CD8-positive, alpha-beta memory T cell (primary cell): ENCODE results near the gene ABCA5. TPM values are rescaled to one million over a fixed set of nuclear protein-coding genes. Genes with fewer than 3 reads are reported as not detected.
A peak's percentile ranks its signal among the peaks of the same experiment; 100 is the strongest.
"Not testable (repeated sequence)": the region's sequence is repeated elsewhere in the genome, so short reads cannot be mapped to it uniquely, and the experiment has no call there.

Experiments
- CTCF ChIA-PET: fragments of 350-600 bp; sonication (Branson Sonifier 250); formaldehyde crosslinking; loops from one replicate; lab custom pipeline; 2021; ENCODE audit warnings: antibody characterized with exemption; lab: Charles Lee
- POLR2A ChIA-PET: fragments of 350-600 bp; sonication (Branson Sonifier 250); formaldehyde crosslinking; loops from one replicate; lab custom pipeline; 2021; ENCODE audit warnings: antibody characterized with exemption; lab: Charles Lee
- DNase-seq, 5 donors: peaks; one replicate each; pipeline versions ENCODE4 v3.0.0 to v3.0.0-alpha.2; 2020 to 2022; ENCODE audit warnings: mixed read lengths in 1 of 5
- H3K27ac ChIP-seq: one replicate; pipeline ENCODE4 v1.7.0; 2013; ENCODE audit warnings: low read depth, mild to moderate bottlenecking, low read length, moderate library complexity
- H3K27me3 ChIP-seq: 2 replicates; pipeline ENCODE4 v1.7.0; 2013; ENCODE audit warnings: low read length, mild to moderate bottlenecking; ENCODE audit not compliant: insufficient read depth, poor library complexity, severe bottlenecking
- H3K36me3 ChIP-seq: 2 replicates; pipeline ENCODE4 v1.7.0; 2013; ENCODE audit warnings: mild to moderate bottlenecking, low read length, moderate library complexity; ENCODE audit not compliant: insufficient read depth
- H3K4me1 ChIP-seq: 2 replicates; pipeline ENCODE4 v1.7.0; 2013; ENCODE audit warnings: mild to moderate bottlenecking, low read length, moderate library complexity; ENCODE audit not compliant: insufficient read depth
- H3K4me3 ChIP-seq: 2 replicates; pipeline ENCODE4 v1.7.0; 2013; ENCODE audit warnings: mild to moderate bottlenecking, low read length
- H3K9me3 ChIP-seq: 2 replicates; pipeline ENCODE4 v1.7.0; 2013; ENCODE audit warnings: mild to moderate bottlenecking, low read length
- H3K27ac Mint-ChIP-seq, 8 donors: one replicate each; pipeline ENCODE4 v1.8.0; 2020 to 2021; ENCODE audit warnings: mixed read lengths in 8 of 8, mild to moderate bottlenecking in 6 of 8, inconsistent platforms in 3 of 8, moderate library complexity in 3 of 8
- H3K27me3 Mint-ChIP-seq, 2 donors: one replicate each; pipeline ENCODE4 v1.8.0; 2020 to 2021; ENCODE audit warnings: mixed read lengths in 2 of 2, mild to moderate bottlenecking in 1 of 2, moderate library complexity in 1 of 2
- H3K36me3 Mint-ChIP-seq, 3 donors: one replicate each; pipeline ENCODE4 v1.8.0; 2020 to 2021; ENCODE audit warnings: mixed read lengths in 3 of 3, inconsistent platforms in 1 of 3, mild to moderate bottlenecking in 1 of 3
- H3K4me1 Mint-ChIP-seq, 3 donors: one replicate each; pipeline ENCODE4 v1.8.0; 2020 to 2021; ENCODE audit warnings: mixed read lengths in 3 of 3, inconsistent platforms in 1 of 3, mild to moderate bottlenecking in 1 of 3
- H3K4me3 Mint-ChIP-seq, 7 donors: one replicate each; pipeline ENCODE4 v1.8.0; 2020 to 2021; ENCODE audit warnings: mixed read lengths in 7 of 7, mild to moderate bottlenecking in 6 of 7, moderate library complexity in 4 of 7, inconsistent platforms in 2 of 7
- H3K9me3 Mint-ChIP-seq, 5 donors: one replicate each; pipeline ENCODE4 v1.8.0; 2020 to 2022; ENCODE audit warnings: mixed read lengths in 5 of 5, mild to moderate bottlenecking in 3 of 5, moderate library complexity in 2 of 5, inconsistent platforms in 1 of 5
- polyA plus RNA-seq: library from polyadenylated mRNA; unstranded; fragments of 300-500 nt; fragmentation: Illumina TruSeq; gene quantifications from one replicate; pipeline ENCODE4 v1.2.3, GENCODE V29; 2021
- total RNA-seq, 2 experiments: library from RNA; stranded (reverse); gene quantifications; one replicate each; pipeline ENCODE4 v1.2.3, GENCODE V29; 2021

The ABCA5 gene
- total and polyA plus RNA-seq, 3 experiments from 2014 or later: 9.2 to 15.4 (median 14.8) TPM

DNA sequence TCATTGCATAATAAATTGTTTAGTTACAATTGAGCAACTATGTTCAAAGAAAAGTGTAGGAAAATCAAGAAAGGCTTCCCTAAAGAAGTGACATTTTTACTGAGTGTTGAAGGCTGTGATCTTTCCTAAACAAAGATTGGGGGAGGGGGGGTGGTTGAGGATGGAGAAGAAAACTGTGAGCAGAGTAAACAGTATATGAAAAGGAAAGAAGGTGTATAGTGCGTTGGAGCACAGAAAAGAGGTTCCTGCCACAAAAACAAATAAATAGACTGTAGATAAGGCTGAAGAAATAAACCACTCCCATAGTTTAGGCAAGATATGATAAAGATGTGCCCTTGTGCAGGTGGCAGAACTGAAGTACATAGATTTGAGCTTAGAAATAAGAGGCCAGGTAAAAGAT lies 106.8 kb downstream of the ABCA5 start:
- Histone ChIP-seq H3K36me3 (no peaks in the 10 kb centered on the region), H3K4me3 (no peak overlapping the region), H3K9me3 (no peaks in the 10 kb centered on the region), H3K27ac (no peak overlapping the region), H3K4me1 (no peaks in the 10 kb centered on the region), H3K27me3 (no peaks in the 10 kb centered on the region)
- no peak overlapping the region for H3K4me3 Mint-ChIP-seq
- no peak for DNase-seq
- POLR2A ChIA-PET: no interaction called here
- no peaks in the 10 kb centered on the region for H3K9me3 Mint-ChIP-seq
- H3K36me3 Mint-ChIP-seq: peaks cover 4 to 19% (median 14%) of the 10 kb centered on the region in 3 donors
- CTCF ChIA-PET: no interaction called here
- H3K4me1 Mint-ChIP-seq: peaks cover 7 to 13% (median 8%) of the 10 kb centered on the region in 3 donors
- H3K27ac Mint-ChIP-seq: no peak overlapping the region
- peaks cover 0 to 1% of the 10 kb centered on the region in 2 donors for H3K27me3 Mint-ChIP-seq

DNA sequence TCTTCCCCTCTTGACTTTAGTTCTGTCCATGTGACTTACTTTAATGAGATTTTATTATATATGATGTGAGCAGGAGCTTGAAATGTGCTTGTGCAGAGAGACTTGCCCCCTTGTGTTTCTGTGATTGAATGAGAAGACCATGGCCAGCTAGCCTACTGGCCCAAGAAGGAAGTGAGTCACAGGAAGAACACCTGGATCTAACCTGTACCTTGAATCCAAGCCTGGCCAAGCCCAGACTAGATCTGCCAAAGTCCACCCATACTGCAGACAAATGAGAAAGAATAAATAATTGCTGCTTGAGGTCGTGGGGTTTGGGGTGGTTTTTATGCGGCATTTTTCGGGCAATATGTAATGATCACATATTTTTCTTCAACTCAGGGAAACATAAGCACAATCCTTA lies 107.9 kb downstream of the ABCA5 start:
- CTCF ChIA-PET: no interaction called here
- POLR2A ChIA-PET: no interaction called here
- Mint-ChIP-seq H3K9me3 (no peaks in the 10 kb centered on the region), H3K27ac (no peak overlapping the region), H3K4me3 (no peak overlapping the region), H3K4me1 (peaks cover 5 to 12% (median 7%) of the 10 kb centered on the region in 3 donors), H3K27me3 (peaks cover 0 to under 1% of the 10 kb centered on the region in 2 donors), H3K36me3 (peaks cover 4 to 19% (median 14%) of the 10 kb centered on the region in 3 donors)
- DNase-seq: no peak
- Histone ChIP-seq H3K4me3 (no peak overlapping the region), H3K27ac (no peak overlapping the region), H3K4me1 (no peaks in the 10 kb centered on the region), H3K27me3 (no peaks in the 10 kb centered on the region), H3K36me3 (no peaks in the 10 kb centered on the region), H3K9me3 (no peaks in the 10 kb centered on the region)

DNA sequence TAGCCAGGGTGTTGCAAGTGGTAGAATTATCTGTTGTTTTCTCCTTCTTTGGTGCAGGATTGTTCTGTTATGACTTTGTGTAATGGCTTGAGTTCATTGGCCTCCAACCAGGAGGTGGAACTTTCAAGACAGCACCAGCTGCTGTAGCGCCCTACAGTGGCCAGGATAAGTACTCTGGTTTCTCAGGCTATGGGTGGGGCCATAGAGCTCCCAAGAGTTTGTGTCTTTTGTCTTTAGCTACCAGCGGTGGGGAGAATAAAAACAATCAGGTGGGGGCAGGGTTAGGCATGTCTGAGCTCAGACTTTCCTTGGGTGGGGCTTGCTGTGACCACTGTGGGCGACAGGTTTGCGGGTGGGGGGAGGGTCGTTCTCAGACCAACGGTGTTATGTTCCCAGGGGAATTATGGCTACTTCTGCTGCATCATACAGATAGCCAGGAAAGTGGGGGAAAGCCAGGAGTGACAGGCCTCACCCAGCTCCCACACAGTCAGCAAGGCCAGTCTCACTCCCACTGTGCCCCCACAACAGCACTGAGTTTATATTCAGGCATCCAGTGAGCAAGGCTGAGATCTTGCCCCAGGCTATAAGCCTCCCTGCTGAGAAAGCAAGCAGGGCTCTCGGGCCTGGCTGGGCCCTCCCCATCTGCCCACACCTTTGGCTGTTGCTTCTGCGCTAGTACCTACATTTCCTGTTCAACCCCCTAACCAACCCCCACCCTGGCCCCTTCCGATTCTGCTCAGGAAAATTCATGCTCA lies 113.7 kb downstream of the ABCA5 start:
- H3K27me3 Mint-ChIP-seq: peaks cover 0 to 7% of the 10 kb centered on the region in 2 donors
- no peaks in the 10 kb centered on the region for H3K4me1 ChIP-seq
- no peaks in the 10 kb centered on the region for H3K4me1 Mint-ChIP-seq
- POLR2A ChIA-PET: no interaction called here
- H3K4me3 ChIP-seq: no peak overlapping the region
- no peak for DNase-seq
- H3K9me3 ChIP-seq: no peaks in the 10 kb centered on the region
- H3K36me3 Mint-ChIP-seq: peaks cover 1 to 19% (median 2%) of the 10 kb centered on the region in 3 donors
- CTCF ChIA-PET: no interaction called here
- H3K9me3 Mint-ChIP-seq: peaks cover 0 to 9% (median 0%) of the 10 kb centered on the region in 5 donors
- H3K27ac ChIP-seq: no peak overlapping the region
- no peak overlapping the region for H3K4me3 Mint-ChIP-seq
- H3K36me3 ChIP-seq: no peaks in the 10 kb centered on the region
- H3K27me3 ChIP-seq: no peaks in the 10 kb centered on the region
- peak overlapping the region in 1 of 8 donors; percentile 44 for H3K27ac Mint-ChIP-seq

DNA sequence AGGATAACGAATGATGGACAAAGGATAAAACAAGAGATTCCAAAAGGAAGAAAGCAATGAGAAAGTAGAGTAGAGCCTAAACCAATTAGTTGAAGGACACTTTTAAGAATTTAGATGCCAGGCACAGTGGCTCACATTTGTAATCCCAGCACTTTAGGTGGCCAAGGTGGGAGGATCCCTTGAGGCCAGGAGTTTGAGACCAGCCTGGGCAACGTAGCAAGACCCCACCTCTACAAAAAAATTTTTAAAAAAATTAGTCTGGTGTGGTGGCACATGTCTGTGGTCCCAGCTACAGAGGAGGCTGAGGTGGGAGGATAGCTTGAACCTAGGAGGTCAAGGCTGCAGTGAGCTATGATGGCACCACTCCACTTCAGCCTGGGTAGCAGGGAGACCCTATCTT lies 118.3 kb downstream of the ABCA5 start:
- Histone ChIP-seq H3K27me3 (no peaks in the 10 kb centered on the region), H3K27ac (no peak overlapping the region), H3K4me3 (no peak overlapping the region), H3K36me3 (no peaks in the 10 kb centered on the region), H3K4me1 (no peaks in the 10 kb centered on the region), H3K9me3 (no peaks in the 10 kb centered on the region)
- Mint-ChIP-seq H3K27me3 (peaks cover 0 to 11% of the 10 kb centered on the region in 2 donors), H3K4me3 (no peak overlapping the region), H3K4me1 (no peaks in the 10 kb centered on the region), H3K27ac (no peak overlapping the region), H3K36me3 (peaks cover under 1 to 20% (median 1%) of the 10 kb centered on the region in 3 donors), H3K9me3 (peaks cover 0 to 9% (median 0%) of the 10 kb centered on the region in 5 donors)
- POLR2A ChIA-PET: no interaction called here
- no peak for DNase-seq
- CTCF ChIA-PET: interaction anchor here (1.1 to 1.2 kb wide), 2 partner anchors 8 kb away, joined by 3 read pairs; no protein-coding TSS in a partner anchor

DNA sequence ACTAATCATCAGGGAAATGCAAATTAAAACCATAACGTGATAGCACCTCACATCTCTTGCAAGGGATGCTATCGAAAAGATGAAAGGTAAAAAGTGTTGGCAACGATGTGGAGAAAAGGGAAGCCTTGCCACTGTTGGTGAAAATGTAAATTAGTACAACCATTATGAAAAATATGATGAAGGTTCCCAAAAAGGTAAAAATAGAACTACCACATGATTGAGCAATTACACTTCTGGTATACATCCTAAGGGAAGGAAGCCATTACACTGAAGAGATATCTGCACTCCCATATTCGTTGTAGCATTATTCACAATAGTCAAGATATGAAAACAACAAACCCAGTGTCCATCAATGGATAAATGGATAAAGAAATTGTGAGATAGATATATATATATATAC lies 119.8 kb downstream of the ABCA5 start:
- no peaks in the 10 kb centered on the region for H3K36me3 ChIP-seq
- Mint-ChIP-seq H3K27me3 (peaks cover 0 to 8% of the 10 kb centered on the region in 2 donors), H3K4me1 (no peaks in the 10 kb centered on the region), H3K36me3 (peaks cover 0 to 7% (median 0%) of the 10 kb centered on the region in 3 donors), H3K27ac (no peak overlapping the region), H3K4me3 (no peak overlapping the region), H3K9me3 (no peaks in the 10 kb centered on the region)
- H3K4me3 ChIP-seq: no peak overlapping the region
- H3K4me1 ChIP-seq: no peaks in the 10 kb centered on the region
- no peak for DNase-seq
- ChIA-PET CTCF (interaction anchor here (1.2 kb wide), 1 partner anchor 9 kb away, joined by 3 read pairs; no protein-coding TSS in a partner anchor), POLR2A (no interaction called here)
- H3K9me3 ChIP-seq: no peaks in the 10 kb centered on the region
- no peak overlapping the region for H3K27ac ChIP-seq
- H3K27me3 ChIP-seq: no peaks in the 10 kb centered on the region

DNA sequence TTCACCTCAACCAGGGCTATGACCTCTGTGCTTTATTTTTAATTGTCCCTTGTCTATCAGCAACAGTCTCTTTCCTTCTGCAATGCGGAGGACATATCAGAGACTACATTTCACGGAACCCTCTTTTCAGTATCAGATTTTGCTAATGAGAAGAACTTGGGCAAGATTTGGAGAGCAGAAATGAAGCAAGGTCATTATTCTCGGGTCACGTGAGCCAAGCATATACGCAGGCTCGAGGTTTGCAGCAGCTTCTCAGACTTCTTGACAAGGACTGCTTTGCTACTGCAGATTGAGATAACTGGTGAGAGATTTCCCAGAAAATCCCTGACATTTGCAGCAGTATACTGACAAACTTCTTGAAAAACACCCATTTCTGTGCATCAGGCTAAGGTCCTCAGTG lies 128.7 kb downstream of the ABCA5 start:
- DNase-seq: no peak
- peaks cover 0 to 17% (median 0%) of the 10 kb centered on the region in 3 donors for H3K36me3 Mint-ChIP-seq
- H3K9me3 ChIP-seq: no peaks in the 10 kb centered on the region
- no peak overlapping the region for H3K4me3 Mint-ChIP-seq
- no peaks in the 10 kb centered on the region for H3K36me3 ChIP-seq
- no peaks in the 10 kb centered on the region for H3K27me3 ChIP-seq
- H3K27ac ChIP-seq: no peak overlapping the region
- H3K4me1 Mint-ChIP-seq: no peaks in the 10 kb centered on the region
- ChIA-PET POLR2A (no interaction called here), CTCF (no interaction called here)
- no peaks in the 10 kb centered on the region for H3K4me1 ChIP-seq
- no peak overlapping the region for H3K4me3 ChIP-seq
- no peak overlapping the region for H3K27ac Mint-ChIP-seq
- H3K27me3 Mint-ChIP-seq: no peaks in the 10 kb centered on the region
- no peaks in the 10 kb centered on the region for H3K9me3 Mint-ChIP-seq

DNA sequence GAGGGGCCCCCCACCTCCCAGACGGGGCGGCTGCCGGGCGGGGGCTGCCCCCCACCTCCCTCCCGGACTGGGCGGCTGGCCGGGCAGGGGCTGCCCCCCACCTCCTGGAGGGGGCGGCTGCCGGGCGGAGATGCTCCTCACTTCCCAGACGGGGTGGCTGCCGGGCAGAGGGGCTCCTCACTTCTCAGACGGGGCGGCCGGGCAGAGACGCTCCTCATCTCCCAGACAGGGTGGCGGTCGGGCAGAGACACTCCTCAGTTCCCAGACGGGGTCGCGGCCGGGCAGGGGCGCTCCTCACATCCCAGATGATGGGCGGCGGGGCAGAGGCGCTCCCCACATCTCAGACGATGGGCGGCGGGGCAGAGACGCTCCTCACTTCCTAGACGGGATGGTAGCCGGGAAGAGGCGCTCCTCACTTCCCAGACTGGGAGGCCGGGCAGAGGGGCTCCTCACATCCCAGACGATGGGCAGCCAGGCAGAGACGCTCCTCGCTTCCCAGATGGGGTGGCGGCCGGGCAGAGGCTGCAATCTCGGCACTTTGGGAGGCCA lies 130.8 kb downstream of the ABCA5 start:
- H3K4me1 ChIP-seq, DNase-seq, H3K4me3 ChIP-seq, H3K27me3 ChIP-seq, H3K9me3 ChIP-seq, CTCF ChIA-PET, H3K36me3 ChIP-seq, H3K27ac Mint-ChIP-seq, H3K4me3 Mint-ChIP-seq, H3K9me3 Mint-ChIP-seq, H3K27me3 Mint-ChIP-seq, H3K27ac ChIP-seq, POLR2A ChIA-PET, H3K4me1 Mint-ChIP-seq: not testable (repeated sequence)
- peaks cover 0 to 17% (median 2%) of the 10 kb centered on the region in 3 donors for H3K36me3 Mint-ChIP-seq
